Myocyte (in vitro differentiated cells): ENCODE results near the gene ADSS2. TPM values are rescaled to one million over a fixed set of nuclear protein-coding genes. Genes with fewer than 3 reads are reported as not detected.

Experiments used
- DNase-seq: peaks from one replicate; pipeline ENCODE4 v3.0.0-alpha.2; 2012; ENCODE audit warnings: low read depth
- total RNA-seq: library from RNA; depleted of rRNA; stranded (reverse); fragments of >200 nt; gene quantifications from 2 replicates; pipeline ENCODE4 v1.2.3, GENCODE V29; 2014

ADSS2 gene
- total RNA-seq, 1 donor from 2014 or later = 22.7 TPM

DNA sequence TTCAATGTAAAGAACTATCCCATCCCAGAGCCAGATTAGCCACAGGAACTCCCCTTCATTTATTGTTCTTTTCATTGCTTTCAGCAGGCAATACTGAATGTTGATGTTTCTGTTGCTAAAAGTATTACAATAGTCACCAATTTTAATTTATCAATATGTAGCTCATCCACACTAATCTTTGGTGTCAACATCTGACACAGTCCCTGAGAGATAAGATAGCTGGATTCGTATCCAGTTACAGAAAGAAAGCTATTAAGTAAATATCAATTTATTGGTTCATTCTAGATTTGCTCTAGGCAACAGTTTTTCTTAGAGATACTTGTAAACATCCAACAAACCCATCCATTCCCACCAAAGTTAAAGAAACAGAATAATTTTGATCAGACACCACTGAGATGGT is 4.7 kb downstream of the ADSS2 start:
- DNase-seq = no peak

DNA sequence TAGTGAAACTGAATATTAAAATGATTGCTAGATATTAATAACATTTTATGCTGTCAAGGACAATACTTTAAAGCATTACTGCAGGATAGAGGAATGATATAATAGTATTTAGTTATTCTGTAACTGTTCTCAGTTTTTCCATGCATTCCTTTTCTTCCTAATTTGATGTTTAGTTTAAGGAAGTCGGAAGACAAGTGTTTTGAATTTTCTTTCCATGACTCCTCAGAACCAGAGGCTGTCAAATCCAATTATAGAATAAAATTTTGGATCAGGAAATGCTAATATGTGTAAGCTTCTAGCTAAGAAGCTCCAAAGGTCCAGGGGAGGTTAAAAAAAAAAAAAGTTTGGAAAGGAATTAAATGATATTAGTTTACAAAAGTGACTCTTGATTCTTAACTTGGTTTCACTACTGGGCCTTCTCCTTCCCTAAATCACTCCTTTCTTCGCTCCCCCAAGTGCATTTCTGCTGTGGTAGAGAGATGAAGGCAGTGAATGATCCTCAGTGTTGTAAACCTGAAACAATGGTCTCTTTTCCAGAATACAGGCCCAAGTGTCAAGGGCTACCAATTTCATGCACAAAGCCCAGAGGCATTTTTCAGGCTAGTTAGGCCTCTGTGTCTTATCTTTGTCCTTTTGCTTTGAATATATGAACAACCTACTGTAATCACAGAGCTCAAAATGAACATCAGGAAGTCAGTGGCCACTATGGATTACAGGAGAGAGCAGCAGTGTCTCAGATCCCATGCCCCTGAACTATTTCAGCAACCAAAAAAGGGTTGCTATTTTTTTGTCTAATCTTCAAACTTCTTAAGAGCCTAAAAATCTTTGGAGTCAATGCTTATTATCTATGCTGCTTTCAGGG is 6.2 kb downstream of the ADSS2 start:
- no peak for DNase-seq

DNA sequence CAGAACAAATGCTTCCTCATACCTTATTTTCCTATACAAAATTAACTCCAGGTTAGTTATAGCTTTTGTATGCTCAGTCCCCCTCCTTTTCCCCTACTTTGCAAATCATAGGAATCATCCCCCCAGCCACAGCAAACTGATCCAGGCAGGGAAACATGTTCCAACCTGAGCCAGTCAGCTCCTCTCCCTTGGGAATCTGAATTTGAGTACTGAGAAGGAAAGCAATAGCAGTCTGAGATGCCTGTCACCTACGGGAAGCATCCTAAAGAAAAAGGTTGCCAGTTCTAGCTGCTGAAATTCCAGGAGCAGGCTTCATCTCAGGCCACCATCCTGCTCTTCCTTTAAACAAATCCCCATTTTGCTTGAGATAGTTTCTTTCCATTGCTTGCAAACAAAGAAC is 6.9 kb downstream of the ADSS2 start:
- no peak for DNase-seq

DNA sequence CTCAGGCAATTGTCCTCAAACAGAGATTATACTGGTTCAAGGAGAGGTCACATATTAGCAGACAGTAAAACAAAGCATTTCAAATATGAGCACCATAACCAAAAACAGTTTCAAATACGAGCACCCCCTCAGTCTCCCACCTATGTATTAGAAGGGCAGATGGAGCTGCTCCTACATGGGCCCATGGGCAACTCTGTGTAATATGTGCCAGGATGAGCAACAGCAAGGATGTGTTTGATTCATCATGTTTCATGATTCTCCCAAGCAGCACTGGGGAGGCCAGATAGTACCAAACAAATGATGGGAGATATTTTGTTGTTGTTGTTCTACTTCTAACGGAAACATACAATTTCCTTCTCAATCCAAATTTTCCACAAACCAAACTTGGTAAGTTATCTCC is 8.9 kb downstream of the ADSS2 start:
- no peak for DNase-seq

- no peak for DNase-seq
These were observed 12.2 kb downstream of the ADSS2 start for GRCh38 chr1:244439391-244440032.

DNA sequence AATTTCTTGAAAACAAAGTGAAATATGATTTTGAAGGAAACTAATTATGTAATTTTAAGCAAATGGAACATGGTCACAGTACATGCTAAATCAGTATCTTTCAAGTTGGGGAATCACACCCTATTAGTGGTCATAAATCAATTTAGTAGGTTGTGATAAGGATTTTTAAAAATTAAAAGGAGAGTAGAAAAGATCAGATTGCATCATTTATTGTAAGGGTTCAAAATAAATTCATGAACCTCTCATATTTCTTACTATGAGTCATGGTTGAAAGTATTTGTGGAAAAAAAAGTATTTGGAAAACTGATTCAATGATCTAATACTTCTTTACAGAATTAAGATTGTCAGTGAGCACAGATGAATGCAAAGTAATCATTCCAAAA is 14.6 kb downstream of the ADSS2 start:
- DNase-seq = no peak

GRCh38 chr1:244436336-244437085 is 15.2 kb downstream of the ADSS2 start:
- peak; percentile 28 for DNase-seq

DNA sequence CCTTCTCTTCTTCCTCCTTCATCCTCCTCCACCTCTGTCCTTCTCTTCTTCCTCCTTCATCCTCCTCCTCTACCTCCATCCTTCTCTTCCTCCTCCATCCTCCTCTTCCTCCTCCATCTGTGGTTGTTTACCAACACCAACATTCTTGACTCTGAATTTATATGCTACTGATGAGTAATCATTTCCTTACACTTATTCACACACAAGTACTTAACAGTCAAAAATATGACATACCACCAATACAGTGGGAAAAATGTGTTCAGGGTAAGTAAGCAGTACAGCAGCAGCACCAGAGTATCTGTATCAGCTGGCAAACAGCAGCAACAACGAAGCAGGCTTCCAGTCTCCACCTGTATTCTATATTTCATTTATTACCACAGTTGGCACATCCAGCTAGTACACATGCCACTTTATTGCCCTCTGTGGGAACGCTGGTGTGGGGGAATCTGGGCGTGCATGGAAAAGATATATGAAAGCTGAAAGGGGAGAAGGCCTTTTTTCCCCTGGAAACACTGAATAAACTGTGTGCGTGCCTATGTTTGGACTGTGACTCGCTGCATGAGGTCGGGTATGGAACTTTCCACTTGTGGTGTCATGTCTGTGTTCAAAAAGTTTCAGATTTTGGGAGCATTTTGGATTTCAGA is 16.0 kb downstream of the ADSS2 start:
- DNase-seq = peak; percentile 71

GRCh38 chr1:244431166-244431565 is 20.5 kb downstream of the ADSS2 start:
- no peak for DNase-seq

GRCh38 chr1:244429818-244430217 is 21.9 kb downstream of the ADSS2 start:
- no peak for DNase-seq

GRCh38 chr1:244427647-244428046 is 24.1 kb downstream of the ADSS2 start:
- DNase-seq = no peak

DNA sequence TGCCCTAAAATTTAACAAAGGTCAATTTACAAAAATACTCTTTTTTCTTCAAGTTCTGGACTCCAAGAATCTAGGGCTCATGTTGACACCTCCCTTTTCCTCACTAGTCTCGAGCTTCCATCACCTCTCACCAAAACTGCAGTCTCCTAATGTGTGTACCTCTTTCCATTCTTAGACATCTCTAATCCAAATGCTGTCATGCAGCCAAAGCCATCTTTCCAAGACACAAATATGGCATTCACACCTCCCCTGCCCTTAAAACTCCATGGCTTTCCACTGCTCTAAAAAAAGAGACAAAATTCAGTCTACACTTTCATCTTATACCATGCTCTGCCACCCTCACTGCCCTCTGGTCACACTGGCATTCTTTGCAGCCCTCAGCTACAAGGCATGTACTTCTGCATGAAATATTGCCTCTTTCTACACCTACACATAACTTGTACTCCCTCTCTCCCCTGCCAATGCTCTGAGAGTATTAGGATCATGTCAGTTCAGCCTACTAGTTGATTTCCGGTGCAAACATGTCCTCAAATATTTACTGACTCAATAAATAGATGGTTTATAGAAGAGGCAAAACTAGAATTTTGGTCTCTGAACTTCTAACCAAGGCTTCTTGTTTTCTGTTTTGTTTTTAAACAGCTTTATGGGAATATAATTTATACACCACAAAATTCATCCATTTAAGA is 26.9 kb downstream of the ADSS2 start:
- no peak for DNase-seq

GRCh38 chr1:244422174-244422573 is 29.5 kb downstream of the ADSS2 start:
- DNase-seq = no peak

DNA sequence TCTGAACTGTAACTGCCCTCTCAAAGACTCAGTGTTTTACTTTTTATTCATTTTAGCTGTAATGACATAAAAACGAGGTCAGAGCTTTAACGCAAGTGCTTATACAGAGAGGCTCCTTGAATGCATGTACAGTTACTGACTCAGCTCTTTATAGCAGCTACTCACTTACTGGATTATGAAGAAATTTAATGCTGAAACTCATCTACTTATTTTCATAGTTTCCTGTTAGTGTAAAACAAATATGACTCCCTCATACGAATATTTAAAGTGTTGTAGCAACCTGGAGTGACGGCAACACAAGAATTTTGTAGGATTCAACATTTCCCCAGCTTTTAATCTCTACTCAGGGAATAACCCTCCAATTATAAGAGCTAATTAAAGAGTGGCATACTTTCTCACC is 32.7 kb downstream of the ADSS2 start:
- DNase-seq = no peak

DNA sequence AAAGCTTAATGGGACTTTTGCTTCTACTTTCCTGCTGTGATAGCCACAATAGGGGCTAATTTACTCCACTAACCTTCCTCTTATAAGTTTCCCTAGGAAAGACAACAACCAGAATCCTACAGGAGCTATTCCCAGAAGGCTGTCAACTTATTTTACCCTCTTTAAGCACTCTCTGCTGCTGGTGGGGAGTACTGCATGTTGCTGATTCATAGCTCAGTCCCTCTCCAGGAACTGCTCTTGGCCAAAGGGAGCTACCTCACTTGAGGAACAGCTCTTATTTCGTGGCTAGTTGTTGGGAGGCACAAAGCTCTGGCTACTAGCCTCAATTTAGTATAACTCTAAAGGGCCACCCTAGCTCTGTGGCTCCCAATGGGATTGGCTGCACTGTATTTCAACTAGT is 37.2 kb downstream of the ADSS2 start:
- DNase-seq = peak; percentile 84

- DNase-seq = no peak
These were observed 38.0 kb downstream of the ADSS2 start for GRCh38 chr1:244413736-244414135.

- no peak for DNase-seq
These were observed 39.5 kb downstream of the ADSS2 start for GRCh38 chr1:244412176-244412575.

DNA sequence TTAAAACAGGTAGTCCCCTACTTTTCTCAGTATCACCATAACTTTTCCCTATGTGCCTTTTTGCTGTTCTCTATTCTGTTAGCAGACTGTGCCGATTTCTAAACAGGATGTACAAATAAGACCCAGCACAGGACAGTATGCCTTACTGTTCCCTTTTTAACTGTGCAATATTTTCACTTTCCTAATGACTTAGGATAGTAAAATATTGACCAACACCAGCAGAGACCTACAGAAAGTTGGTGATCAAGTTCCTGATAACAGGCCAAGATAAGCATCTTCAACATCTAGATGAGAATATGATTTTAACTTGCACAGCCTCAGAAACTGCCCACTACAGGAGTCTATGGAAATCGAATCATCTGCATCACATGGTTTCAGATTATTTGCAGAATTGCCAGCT is 42.0 kb downstream of the ADSS2 start:
- DNase-seq = no peak

DNA sequence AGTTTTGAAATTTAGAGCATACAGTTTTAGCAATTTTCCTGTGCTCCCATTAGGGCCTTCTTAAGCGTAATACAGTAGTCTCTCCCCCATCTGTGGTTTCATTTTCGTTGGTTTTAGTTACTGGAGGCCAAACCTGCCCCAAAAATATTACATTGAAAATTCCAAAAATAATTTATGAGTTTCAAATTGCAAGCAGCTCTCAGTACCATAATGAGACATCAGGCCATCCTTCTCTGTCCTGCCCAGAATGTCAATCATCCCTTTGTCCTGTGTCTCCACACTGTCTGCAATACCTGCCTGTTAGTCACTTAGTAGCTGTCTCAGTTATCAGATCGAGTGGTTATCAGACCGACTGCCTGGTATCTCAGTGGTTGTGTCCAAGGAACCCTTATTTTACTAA is 45.4 kb downstream of the ADSS2 start:
- DNase-seq = no peak

GRCh38 chr1:244405856-244406255 is 45.9 kb downstream of the ADSS2 start:
- no peak for DNase-seq

DNA sequence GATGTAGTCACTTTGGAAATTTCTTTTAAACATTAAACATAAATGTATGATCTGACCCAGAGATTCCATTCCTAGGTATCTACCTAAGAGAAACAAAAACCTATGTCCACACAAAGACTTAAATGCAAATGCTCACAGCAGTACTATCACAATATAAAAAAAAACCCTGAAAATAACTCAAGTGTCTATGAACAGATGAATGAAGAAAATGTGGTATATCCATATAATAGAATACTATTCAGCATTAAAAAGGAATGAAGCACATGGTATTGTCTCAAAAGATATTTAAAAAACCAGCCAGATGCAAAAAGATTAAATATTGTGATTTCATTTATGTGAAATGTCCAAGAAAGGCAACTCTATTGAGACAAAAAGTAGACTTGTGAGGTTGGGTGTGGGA is 48.3 kb downstream of the ADSS2 start:
- DNase-seq = no peak
